ENCODE data around the gene TRPM3.
"Not testable (repeated sequence)": the region's sequence is repeated elsewhere in the genome, so short reads cannot be mapped to it uniquely, and the experiment has no call there.

TRPM3 gene

DNA sequence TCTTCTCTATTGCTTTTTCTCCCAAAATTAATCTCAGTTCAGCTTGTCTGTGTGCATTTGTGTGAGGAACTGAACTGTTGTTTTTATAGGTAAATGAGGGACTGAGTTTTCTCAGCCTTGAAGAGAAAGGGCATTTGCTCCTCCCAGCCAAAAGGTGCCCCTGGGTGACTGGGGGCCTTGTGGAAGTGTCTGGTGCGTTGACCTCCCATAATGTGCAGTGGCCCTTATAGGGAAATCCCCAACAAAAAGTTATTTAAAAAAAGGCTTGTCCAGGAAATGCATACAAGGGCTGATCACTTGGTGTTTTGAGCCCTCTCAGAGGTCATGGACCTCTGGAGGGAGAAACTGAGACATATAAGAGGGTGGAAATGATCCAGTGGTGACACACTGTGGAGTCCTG, 467.3 kb downstream of the TRPM3 start:
- no peak for DNase-seq (ENCODE audit: low spot score)

DNA sequence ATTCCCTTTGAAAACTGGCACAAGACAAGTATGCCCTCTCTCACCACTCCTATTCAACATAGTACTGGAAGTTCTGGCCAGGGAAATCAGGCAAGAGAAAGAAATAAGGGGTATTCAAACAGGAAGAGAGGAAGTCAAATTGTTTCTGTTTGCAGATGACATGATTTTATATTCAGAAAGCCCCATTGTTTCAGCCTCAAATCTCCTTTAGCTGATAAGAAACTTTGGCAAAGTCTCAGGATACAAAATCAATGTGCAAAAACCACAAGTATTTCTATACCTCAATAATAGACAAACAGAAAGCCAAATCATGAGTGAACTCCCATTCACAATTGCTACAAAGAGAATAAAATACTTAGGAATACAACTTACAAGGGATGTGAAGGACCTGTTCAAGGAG, 476.8 kb downstream of the TRPM3 start:
- DNase-seq (ENCODE audit: low spot score): not testable (repeated sequence)

DNA sequence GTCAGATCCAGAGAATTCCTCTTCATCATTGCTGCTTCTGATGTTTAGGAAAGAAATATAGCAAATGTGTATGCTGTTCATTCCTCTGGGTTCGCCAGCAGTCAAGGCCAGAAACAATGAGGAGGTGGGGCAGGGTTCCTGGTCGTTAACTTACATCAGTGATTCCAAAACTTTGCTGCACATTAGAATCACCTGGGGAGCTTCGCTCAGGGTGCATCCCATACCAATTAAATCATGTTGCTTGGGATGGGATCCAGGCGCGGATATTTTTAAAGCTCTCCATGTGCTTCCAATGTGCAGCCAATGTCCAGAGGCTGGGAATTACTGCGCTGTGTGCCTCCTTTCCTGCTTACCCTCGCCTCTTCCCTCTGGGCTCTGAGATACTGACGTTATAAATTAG, 479.1 kb downstream of the TRPM3 start:
- DNase-seq (ENCODE audit: low spot score): no peak

DNA sequence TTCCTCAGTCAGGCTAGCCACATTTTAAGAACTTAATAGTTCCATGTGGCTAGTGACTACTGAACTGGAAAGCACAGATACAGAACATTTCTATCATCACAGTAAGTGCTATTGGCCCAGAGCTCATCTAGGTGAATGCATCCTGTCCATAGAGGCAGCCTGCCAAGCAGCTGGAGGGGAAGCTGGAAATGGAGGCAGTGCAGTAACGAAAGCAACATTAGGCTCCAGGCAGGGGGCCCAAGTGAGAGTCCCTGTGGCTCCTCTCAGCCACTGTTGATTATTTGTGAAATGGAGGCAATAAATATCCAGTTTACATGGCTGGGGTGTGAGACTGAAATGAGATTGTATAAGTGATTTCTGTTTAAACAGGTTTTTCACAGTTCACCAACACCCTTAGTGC, 479.8 kb downstream of the TRPM3 start:
- DNase-seq (ENCODE audit: low spot score): no peak

DNA sequence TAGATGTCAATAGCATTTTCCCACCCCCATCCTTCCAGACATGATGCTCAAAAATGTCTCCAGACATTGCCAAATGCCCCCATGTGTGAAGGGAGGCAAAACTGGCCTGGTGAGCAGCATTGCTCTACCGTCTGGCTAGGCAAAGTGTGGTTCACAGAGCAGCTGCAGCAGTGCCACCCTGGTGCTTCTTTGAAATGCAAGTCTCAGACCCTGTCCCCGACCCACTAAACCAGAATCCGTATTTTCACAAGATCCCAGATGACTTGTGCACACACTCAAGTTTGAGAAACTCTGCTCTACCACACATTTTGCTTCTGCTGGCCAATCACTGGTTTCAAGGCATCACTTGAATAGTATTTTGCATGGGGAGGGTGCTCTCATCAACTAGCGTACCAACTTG, 480.4 kb downstream of the TRPM3 start:
- DNase-seq (ENCODE audit: low spot score): no peak

DNA sequence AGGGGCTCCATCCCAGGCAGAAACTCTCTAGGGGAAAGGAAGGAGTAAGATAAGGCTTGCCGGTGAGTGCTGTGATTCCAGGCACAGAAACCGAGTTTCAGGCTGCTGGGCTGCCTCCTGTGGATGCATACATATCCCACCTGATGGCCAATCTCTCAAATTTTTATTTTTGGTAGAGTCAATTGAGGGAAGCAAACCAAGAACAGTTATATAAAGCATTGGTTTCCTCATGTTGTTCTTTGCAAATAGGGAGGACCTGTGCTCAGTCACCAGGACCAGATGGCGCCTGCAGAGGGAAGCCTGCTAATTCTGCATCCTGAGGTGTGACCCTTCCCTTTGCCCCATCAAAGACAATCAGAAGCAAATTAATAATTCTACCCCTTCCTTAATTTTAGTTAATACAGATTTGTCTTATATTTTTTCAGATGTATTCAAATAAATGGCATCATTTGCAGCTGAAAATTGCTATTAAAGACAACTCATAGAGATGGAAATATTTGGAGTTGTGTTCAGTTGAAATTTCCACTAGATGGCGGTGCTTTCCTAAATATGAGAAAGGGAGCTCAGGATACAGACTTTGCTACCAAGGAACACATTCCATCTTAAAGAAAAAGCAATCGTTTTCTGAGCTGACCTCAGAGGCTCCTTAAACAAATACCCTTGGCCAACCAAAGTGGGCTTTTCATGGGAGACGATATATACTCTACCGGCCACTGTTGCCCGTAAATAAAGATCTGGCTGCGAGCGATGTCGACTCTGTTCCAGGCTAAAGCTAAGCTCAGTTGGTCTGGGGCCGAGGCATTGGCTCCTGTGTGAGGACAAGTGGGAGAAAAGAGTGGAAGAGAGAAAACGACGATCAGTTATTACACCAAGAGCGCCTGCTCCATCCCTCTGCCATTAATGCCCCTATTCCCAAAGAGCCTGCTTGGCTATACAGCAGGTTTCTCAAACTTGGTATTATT, 481.3 kb downstream of the TRPM3 start:
- DNase-seq (ENCODE audit: low spot score): peak; percentile 39

DNA sequence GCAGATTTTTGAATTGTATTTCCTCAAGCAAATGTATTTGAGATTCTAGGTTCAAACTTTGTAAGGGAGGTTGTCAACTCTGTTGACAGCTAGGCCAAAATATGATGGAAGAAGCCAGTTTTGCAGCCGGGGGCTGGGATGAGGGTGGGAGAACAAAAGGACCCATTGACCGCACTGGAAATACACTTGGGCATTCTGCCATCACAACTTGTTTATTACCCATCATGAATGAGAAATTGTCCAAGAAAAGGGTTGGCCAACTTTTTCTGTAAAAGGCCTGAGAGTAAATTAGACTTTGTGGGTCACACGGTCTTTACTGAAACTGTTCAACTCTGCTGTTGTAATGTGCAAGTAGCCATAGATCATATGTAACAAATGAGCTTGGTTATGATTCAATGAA, 485.6 kb downstream of the TRPM3 start:
- no peak for DNase-seq (ENCODE audit: low spot score)

DNA sequence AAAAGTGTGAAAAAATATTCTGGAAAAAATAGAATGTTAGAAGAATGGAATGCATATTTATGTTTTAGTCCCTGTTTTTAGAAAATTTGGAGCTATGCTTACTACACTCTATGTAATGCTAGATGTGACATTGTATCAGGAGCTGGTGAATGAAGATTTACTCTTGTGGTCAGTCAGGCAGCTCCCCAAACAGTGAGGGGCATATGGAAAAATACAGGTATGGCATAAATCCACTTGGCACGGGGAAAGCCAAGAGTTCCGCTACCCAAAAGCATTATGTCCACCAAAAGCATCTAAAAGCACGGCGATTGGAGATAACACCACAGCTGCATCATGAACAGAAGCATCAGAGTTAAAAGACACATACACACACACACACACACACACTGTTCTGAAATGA, 486.7 kb downstream of the TRPM3 start:
- DNase-seq (ENCODE audit: low spot score): no peak

DNA sequence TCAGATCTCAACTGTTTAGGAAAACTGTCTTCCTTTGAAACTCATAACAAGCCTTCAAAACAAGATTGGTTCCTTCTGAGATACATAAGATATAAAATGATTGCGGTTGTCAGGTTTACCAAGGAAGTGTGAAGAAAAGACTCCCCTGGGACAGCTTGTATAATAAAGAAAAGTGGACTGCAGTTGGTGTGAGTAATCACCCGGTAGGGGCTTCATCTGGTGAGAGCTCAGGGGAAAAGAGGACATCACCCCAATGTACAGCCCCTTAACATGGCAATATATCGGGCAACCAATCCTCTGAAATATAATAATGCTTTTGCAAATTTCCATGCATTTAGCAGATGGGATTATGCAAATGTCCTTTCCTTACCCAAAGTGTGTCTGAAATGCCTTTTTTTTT, 490.4 kb downstream of the TRPM3 start:
- DNase-seq (ENCODE audit: low spot score): no peak

DNA sequence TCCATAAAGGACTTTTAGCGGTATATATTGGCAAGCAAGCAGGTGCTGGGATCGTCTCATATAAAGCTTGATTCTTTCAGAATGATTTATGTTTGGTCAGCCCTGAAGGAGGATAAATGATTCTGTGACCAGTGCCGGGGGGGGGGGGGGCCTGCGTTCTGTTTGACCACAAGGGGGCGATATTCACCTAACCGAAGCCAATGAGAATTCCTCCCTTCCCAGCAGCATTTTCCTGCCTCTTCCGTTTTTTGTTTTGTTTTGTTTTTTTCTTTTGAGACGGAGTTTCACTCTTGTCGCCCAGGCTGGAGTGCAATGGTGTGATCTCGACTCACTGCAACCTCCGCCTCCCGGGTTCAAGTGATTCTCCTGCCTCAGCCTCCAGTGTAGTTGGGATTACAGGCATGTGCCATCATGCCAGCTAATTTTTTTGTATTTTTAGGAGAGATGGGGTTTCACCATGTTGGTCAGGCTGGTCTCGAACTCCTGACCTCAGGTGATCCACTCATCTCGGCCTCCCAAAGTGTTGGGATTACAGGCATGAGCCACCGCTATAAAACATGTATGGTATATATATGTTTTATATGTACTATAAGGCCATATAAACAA, 492.2 kb downstream of the TRPM3 start:
- peak; percentile 73 for DNase-seq (ENCODE audit: low spot score)

DNA sequence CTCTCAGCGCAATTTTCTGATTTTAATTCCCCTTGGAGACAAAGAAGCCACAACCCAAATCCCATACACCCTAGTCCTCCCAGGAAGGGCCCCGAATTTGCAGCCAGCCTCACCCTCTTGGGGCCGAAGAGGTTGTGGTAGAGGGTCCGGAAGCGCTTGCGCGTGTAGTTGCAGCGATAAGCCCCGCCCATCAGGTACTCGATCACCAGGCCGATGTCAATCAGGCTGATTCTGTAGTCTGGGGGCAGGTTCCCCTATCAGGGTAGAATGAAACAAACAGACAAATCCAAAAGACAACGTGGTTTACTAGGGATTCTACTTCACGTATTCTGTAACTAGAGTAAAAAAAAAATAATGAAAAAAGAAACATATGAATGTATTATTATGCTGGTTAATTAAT, 496.3 kb downstream of the TRPM3 start:
- DNase-seq (ENCODE audit: low spot score): peak; percentile 26

DNA sequence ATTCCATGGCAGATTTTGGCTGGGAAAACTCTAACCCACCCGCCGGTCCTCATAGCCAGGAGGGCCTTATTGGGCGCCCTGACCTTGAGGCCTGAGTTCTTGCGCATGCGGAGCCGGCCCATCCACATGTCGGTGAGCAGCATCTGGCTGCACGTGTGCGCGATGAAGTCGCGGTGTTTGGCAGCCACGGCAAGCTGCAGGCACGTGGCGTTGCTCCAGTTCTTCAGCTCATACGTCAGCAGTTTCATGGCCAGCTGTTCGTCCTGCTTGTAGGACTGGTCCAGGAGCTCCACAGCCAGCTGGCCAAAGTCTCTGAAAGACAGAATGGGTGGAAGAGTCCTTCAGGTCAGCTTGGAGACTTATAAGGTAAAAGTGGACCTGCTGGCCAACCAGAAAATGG, 502.6 kb downstream of the TRPM3 start:
- no peak for DNase-seq (ENCODE audit: low spot score)

DNA sequence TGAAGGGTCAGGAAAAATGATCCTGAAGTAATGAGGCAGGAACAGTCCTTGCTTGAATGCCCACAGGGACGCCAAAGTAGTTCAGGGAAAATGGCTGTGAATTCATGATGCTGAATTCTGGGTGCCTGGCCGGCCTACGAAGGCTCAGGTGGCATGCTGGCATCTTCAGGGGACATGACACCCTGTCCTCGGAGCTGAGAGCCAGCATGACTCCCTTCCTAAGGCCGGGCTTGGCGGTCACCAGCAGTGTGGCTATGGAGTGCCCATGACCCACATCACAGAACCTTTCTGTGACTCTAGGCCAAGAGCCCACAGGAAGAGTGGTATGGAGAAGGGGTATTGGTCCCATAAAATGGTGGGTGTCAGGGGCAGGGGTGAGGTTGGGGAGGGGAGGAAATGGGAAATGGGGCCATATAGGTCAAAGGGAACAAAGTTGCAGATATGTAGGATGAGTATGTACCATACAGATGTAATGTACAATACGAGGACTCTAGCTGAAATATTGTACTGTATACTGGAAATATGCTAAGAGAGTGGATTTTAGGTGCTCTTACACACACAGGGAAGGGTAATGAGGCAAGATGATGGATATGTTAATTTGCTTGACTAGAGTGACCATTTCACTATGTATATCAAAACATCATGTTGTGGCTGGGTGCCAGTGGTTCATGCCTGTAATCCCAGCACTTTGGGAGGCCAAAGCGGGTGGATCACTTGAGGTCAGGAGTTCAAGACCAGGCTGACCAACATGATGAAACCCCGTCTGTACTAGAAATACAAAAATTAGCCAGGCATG, 504.2 kb downstream of the TRPM3 start:
- no peak for DNase-seq (ENCODE audit: low spot score)

DNA sequence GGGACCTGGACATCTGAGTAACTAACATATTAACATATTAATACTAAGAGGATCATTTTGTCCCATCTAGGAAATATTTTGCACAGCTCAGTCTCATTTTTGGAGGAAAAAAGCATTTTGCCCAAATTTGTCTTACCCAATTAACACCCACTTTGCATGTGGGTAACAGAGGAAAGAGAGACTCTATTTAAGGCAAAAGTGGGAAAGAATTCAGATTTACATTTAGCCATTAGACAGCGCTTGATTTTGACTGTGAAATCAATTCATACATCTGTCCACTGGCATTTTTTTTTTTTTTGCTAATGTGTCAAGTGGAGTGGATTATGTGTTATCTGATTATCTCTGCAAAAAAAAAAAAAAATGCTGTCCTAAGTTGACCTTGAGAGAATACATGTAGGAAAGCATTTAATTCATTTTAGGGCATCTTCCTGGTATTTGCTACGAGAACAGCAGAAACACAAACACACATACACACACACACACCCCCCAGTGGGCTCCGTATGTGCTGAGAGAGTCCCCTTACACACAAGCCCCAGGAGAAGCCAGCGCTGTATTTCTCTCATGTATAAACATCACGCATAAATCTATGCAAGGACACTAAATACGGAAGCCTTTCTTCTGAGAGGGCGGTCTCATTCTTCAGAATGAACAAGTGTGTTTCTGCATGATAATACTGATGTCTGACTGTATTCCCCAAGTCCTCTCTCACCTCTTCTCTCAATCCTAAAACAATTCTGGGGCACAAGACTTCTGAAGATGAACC, 505.0 kb downstream of the TRPM3 start:
- no peak for DNase-seq (ENCODE audit: low spot score)

DNA sequence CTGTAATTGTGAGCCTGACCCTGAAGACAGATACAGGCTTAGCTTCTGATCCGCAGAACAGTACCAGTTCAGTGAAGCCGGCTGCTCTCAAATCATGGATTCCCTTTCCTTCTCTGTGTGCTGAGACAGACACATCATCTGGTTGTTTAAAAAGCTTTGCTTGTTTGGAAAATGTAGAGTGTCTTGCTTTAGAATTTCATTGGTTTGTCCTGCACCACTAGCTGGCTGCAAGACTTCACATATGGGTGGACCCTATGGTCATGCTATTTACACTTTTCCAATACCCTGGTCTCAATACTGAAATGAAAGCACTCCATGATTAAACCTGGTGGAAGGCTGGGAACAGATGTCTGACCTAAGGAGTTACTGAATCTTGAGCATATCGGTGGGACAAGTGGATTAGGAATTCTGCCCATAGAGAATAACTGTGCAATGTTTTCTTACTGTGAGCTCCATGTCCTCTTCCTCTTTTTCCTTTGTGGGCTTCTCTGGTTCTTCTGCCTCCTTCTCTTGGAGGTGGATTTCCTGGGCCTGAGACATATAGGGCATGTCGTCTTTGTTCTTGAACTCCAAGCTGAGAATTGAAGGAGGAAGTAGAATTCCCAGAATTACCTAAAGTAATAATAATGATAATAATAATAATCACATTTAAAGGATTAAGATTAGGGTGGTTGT, 505.8 kb downstream of the TRPM3 start:
- DNase-seq (ENCODE audit: low spot score): no peak

DNA sequence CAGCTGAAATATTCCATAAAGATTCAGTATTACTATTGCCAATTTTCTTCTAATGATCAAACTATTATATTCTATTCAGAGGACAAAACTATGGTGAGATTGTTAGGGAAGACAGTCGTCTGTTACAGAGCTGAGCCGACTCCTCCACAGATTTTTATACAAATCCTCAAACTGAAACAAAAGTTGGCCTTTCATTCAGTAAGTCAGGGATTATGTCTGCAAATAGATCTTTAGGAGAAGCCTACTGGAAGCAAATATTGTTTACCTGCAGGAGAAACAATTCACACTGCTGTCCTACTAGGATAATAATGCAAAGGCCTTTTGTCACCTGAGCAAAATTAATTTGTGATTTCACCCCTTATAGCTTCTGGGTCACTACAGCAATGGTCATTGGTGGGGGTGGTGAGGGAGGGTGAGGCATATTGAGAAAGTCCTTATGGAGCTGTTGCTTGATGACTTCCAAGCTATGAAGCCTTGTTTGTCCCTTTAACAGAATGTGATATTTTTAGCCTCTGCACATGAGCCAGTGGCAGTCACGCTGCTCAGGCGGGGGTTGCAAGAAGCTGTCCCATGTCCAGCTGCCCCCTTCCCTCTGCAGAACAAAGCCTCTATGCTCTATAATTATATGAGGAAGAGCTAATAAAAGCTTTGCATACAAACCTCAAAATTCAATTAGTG, 506.5 kb downstream of the TRPM3 start:
- no peak for DNase-seq (ENCODE audit: low spot score)

DNA sequence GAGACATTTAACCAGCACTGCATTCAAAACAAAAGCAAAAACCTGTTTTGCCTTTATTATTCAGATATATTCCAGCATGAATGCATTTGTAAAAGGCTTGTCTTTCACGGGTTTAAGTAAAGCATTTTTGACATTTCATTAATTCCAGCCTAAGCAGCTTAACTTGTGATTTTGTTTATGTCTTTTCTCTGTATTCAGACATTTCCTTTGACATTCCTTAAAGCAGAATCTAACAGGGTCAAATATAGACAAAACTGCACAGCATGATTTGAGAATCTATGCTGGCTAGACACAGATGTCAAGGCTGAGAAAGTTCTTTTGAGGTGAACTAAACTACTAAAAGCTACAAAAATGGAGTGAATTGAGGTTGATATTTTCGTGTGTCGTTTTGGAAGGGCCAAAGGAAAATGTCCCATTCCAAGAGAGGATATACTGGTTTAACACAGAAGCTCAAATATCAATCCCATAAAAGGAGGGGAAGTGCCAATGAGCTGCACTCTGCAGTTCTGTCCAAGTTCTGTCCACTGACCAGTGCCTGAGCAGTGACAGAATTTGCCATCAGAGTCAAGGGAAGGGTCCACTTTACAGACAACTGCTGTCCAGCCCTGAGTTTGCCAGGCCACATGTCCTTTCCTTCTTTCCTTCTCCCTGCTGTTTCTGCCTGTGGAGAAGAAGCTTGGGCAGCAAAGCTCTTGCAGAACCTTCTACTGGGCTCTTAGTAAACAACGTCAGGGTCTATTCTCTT, 508.2 kb downstream of the TRPM3 start:
- DNase-seq (ENCODE audit: low spot score): no peak

DNA sequence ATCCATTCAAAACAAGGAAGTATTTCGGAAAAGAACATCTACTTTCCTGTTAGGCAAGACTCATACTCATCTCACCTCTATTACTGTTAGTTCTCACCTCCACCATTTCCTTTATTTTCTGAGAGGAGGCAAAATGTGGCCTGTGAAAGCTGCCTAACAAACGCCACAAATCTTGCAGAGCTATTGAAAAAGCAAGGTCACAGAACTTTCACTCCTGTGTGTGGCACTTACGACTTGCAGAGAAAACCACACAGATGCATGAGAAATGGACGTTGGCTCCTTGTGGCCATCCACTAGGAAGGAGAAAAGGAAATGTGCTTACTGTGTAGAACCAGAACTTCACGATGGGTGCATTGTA, 511.2 kb downstream of the TRPM3 start:
- DNase-seq (ENCODE audit: low spot score): no peak

DNA sequence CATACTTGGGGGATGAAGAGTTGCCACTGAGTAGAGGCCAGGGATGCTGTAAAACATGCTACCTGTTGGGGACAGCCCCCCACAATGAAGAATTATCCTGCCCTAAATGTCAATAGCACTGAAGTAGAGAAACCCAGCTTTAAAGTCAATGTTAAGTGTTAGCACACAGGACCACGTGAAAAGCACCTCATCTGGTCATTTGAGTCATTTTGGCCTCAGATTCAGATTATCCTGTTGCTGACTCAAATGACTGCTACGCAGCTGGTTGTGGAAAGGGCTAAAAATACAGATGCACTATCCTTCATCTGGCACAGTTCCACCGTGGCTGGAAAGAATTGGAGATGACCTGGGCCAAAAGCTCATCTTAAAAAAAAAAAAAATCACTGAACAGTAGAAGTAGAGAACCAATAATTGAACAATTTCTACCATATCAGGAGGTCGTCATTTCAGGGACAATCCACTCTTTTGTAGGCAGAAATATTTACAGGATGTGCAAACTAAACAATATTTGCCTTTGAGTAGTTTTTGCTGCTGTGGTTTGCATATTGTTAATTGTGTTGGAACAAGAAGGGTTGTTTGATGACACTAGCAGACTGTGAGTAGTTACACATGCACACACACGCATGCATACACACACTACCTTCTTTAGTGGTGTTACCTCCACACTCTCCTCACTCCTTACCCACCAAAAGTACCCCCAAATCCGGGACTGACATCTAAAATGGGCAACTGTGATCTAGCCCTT, 511.7 kb downstream of the TRPM3 start:
- no peak for DNase-seq (ENCODE audit: low spot score)

DNA sequence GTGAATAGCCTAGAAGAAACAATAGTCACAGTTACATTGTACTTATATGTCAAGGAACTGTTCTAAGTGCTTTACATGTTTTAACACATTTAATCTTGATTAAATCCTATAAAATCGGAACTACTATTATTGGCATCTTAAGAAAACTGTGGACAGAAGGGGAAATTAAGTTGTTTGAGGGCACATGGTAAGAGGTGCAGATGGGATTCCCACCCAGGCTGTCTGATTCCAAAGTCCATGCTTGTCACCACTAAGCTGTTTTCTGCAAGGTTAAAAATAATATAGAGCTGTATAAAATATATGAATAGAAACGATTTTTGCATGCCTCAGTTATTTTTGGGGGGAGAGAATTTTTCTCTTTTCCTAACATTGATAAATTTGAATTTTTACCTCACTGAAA, 512.4 kb downstream of the TRPM3 start:
- no peak for DNase-seq (ENCODE audit: low spot score)

Data from iPS-NIHi11 (cell line).